Measurements from ENCODE around the gene MYMK. TPM values are rescaled to one million over a fixed set of nuclear protein-coding genes. Genes with fewer than 3 reads are reported as not detected.

Gene MYMK
- total and polyA plus RNA-seq, 2 of the 8 experiments (the other 6 are each of a cell fraction or from before 2014, with no cell fraction given), result not detected

DNA sequence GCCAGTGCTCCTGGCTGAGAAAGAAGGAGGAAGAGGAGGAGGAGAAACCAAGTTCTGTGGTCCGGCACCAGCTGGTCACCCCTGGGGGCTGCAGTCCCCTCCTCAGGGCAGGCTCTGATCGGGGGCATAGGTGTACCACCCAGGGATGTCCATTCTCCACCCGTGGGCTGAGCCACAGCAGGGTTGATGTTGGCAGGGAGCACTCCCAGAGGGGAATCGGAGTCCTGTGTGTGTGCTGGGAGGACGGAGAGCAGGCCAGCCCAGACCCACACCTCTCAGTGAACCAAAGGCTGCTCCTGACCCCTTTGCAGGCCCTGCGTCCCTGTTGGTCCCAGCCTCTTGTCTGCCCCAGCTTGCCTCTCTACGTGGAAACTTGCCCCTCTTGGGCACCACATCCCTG, 5.1 kb upstream of the MYMK start (continued):
- TF ChIP-seq, protein P1, sequence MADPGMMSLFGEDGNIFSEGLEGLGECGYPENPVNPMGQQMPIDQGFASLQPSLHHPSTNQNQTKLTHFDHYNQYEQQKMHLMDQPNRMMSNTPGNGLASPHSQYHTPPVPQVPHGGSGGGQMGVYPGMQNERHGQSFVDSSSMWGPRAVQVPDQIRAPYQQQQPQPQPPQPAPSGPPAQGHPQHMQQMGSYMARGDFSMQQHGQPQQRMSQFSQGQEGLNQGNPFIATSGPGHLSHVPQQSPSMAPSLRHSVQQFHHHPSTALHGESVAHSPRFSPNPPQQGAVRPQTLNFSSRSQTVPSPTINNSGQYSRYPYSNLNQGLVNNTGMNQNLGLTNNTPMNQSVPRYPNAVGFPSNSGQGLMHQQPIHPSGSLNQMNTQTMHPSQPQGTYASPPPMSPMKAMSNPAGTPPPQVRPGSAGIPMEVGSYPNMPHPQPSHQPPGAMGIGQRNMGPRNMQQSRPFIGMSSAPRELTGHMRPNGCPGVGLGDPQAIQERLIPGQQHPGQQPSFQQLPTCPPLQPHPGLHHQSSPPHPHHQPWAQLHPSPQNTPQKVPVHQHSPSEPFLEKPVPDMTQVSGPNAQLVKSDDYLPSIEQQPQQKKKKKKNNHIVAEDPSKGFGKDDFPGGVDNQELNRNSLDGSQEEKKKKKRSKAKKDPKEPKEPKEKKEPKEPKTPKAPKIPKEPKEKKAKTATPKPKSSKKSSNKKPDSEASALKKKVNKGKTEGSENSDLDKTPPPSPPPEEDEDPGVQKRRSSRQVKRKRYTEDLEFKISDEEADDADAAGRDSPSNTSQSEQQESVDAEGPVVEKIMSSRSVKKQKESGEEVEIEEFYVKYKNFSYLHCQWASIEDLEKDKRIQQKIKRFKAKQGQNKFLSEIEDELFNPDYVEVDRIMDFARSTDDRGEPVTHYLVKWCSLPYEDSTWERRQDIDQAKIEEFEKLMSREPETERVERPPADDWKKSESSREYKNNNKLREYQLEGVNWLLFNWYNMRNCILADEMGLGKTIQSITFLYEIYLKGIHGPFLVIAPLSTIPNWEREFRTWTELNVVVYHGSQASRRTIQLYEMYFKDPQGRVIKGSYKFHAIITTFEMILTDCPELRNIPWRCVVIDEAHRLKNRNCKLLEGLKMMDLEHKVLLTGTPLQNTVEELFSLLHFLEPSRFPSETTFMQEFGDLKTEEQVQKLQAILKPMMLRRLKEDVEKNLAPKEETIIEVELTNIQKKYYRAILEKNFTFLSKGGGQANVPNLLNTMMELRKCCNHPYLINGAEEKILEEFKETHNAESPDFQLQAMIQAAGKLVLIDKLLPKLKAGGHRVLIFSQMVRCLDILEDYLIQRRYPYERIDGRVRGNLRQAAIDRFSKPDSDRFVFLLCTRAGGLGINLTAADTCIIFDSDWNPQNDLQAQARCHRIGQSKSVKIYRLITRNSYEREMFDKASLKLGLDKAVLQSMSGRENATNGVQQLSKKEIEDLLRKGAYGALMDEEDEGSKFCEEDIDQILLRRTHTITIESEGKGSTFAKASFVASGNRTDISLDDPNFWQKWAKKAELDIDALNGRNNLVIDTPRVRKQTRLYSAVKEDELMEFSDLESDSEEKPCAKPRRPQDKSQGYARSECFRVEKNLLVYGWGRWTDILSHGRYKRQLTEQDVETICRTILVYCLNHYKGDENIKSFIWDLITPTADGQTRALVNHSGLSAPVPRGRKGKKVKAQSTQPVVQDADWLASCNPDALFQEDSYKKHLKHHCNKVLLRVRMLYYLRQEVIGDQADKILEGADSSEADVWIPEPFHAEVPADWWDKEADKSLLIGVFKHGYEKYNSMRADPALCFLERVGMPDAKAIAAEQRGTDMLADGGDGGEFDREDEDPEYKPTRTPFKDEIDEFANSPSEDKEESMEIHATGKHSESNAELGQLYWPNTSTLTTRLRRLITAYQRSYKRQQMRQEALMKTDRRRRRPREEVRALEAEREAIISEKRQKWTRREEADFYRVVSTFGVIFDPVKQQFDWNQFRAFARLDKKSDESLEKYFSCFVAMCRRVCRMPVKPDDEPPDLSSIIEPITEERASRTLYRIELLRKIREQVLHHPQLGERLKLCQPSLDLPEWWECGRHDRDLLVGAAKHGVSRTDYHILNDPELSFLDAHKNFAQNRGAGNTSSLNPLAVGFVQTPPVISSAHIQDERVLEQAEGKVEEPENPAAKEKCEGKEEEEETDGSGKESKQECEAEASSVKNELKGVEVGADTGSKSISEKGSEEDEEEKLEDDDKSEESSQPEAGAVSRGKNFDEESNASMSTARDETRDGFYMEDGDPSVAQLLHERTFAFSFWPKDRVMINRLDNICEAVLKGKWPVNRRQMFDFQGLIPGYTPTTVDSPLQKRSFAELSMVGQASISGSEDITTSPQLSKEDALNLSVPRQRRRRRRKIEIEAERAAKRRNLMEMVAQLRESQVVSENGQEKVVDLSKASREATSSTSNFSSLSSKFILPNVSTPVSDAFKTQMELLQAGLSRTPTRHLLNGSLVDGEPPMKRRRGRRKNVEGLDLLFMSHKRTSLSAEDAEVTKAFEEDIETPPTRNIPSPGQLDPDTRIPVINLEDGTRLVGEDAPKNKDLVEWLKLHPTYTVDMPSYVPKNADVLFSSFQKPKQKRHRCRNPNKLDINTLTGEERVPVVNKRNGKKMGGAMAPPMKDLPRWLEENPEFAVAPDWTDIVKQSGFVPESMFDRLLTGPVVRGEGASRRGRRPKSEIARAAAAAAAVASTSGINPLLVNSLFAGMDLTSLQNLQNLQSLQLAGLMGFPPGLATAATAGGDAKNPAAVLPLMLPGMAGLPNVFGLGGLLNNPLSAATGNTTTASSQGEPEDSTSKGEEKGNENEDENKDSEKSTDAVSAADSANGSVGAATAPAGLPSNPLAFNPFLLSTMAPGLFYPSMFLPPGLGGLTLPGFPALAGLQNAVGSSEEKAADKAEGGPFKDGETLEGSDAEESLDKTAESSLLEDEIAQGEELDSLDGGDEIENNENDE (IDR thresholded peaks at IDR 0.05; ENCODE audit: insufficient replicate concordance, low read length), result no peak
- no peak for TF ChIP-seq FOSL1 (IDR thresholded peaks at IDR 0.05; ENCODE audit: insufficient read depth, low read depth, low read length)
